Femur (tissue), 1 donor: ENCODE data around the gene LY6G6F.

Experiments
- DNase-seq: peaks from one replicate; pipeline ENCODE4 v3.0.0-alpha.2; 2017

The LY6G6F gene

DNA sequence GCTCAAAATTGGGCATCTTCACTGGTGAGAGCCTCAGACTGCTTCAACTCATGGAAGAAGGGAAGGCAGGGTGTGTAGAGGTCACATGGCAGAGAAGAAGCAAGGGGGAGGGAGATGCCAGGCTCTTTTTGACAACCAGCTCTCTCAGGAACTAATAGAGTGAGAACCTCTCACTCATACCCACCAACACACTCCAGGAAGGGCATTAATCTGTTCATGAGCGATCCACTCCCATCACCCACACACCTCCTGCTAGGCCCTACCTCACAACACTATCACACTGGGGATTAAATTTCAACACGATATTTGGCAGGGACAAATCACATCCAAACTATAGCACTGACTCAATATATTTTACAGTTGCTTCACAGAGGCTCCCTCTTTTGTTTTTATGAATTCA, 35.1 kb downstream of the LY6G6F start:
- DNase-seq = no peak

DNA sequence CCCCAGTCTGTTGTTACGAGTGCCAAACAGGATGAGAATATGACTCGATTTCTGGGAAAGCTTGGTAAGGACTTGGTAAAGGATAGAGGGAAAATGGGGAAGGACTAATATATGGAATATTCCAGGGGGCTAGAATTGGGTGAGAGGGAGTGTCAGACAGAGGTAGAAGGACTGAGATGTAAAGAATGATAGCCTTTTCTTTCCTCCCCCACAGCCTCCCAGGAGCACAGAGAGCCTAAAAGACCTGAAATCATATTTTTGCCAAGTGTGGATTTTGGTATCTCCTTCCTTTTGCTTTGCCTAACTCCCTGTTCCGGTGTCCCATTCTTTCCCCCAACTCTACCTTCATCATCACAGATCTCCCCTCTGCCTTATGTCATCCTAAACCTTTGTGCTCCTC, 36.2 kb downstream of the LY6G6F start:
- no peak for DNase-seq

- no peak for DNase-seq
These were observed 37.8 kb downstream of the LY6G6F start for GRCh38 chr6:31744422-31744821.

- DNase-seq = no peak
These were observed 42.8 kb downstream of the LY6G6F start for GRCh38 chr6:31749301-31750036.

- DNase-seq = no peak
These were observed 43.9 kb downstream of the LY6G6F start for GRCh38 chr6:31750411-31751022.

DNA sequence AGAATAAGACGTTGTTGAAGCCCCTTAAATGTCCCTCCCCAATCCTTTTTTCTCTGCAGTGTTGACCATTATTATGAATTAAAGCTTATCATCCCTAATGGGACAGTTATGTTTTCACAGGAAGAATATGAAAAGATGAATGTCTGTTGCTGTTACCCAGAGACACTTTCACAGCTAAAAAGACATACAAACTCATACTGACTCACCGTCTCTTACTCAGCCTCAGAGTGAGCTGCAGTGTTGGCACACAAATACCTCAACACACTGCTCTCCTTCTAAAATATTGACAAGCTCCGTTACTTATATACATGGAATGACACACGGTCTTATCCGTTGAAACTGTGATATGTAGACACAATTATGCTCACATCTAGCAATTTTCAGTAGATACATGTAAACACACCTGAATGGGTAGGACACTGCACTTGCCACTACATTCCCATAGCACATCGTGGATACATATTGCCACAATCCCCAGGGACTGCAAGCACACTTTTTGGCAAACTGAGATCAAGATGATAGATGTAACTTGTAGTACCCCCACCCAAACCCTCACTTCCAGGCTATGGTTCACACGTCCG, 46.2 kb downstream of the LY6G6F start:
- no peak for DNase-seq

DNA sequence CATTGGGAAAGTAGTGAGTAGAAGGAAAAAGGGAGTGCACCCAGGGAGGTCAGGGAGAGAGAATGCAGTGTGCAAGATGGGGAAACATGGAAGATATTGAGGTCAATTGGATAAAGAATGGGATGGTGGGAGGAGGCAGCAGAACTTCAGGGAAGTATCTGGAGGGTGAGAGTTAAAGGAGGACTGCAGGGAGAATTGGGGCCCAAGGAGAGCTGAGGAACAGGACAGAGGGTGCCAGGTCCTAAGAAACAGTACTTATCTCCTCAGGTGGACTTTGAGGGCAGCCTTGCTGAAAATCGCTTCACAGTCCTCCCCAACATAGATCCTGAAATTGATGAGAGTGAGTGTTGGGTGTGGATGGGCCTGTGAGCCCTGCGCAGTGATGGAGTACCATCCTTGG, 51.6 kb downstream of the LY6G6F start:
- DNase-seq = no peak
